ENCODE results near the gene BIRC3.
A peak's percentile ranks its signal among the peaks of the same experiment; 100 is the strongest.

Gene BIRC3

DNA sequence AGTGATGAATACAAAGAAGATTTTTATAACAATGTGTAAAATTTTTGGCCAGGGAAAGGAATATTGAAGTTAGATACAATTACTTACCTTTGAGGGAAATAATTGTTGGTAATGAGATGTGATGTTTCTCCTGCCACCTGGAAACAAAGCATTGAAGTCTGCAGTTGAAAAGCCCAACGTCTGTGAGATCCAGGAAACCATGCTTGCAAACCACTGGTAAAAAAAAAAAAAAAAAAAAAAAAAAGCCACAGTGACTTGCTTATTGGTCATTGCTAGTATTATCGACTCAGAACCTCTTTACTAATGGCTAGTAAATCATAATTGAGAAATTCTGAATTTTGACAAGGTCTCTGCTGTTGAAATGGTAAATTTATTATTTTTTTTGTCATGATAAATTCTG, 5.3 kb downstream of the BIRC3 start:
- H3K36me3 ChIP-seq (replicated peaks), result no peaks in the 10 kb centered on the region
- TF ChIP-seq, protein P1, sequence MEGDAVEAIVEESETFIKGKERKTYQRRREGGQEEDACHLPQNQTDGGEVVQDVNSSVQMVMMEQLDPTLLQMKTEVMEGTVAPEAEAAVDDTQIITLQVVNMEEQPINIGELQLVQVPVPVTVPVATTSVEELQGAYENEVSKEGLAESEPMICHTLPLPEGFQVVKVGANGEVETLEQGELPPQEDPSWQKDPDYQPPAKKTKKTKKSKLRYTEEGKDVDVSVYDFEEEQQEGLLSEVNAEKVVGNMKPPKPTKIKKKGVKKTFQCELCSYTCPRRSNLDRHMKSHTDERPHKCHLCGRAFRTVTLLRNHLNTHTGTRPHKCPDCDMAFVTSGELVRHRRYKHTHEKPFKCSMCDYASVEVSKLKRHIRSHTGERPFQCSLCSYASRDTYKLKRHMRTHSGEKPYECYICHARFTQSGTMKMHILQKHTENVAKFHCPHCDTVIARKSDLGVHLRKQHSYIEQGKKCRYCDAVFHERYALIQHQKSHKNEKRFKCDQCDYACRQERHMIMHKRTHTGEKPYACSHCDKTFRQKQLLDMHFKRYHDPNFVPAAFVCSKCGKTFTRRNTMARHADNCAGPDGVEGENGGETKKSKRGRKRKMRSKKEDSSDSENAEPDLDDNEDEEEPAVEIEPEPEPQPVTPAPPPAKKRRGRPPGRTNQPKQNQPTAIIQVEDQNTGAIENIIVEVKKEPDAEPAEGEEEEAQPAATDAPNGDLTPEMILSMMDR (IDR thresholded peaks at IDR 0.05; ENCODE audit: low read depth, low read length, missing control alignments), result no peak
- H3K4me3 ChIP-seq (ENCODE audit: low read depth, low read length), result no peak overlapping the region
- in situ Hi-C loops (cut with HindIII; ENCODE audit: low pct_ligation_motif_present, low sequenced_read_pairs), result no loop called here
- H3K27me3 ChIP-seq (replicated peaks), result no peaks in the 10 kb centered on the region
- no peak overlapping the region for H3K27ac ChIP-seq
- no peak for DNase-seq

- TF ChIP-seq, protein P1 (IDR thresholded peaks at IDR 0.05; ENCODE audit: low read depth, low read length, missing control alignments), result no peak
- H3K36me3 ChIP-seq (replicated peaks), result no peaks in the 10 kb centered on the region
- in situ Hi-C loops (cut with HindIII; ENCODE audit: low pct_ligation_motif_present, low sequenced_read_pairs), result no loop called here
- peak; percentile 51 for DNase-seq
- no peak overlapping the region for H3K4me3 ChIP-seq (ENCODE audit: low read depth, low read length)
- peak overlapping the region; percentile 60 for H3K27ac ChIP-seq
- no peaks in the 10 kb centered on the region for H3K27me3 ChIP-seq (replicated peaks)
Measured at GRCh38 chr11:102323542-102324251, 6.4 kb downstream of the BIRC3 start.

- TF ChIP-seq, protein P1 (IDR thresholded peaks at IDR 0.05; ENCODE audit: low read depth, low read length, missing control alignments), result no peak
- Histone ChIP-seq H3K27ac (no peak overlapping the region), H3K27me3 (replicated peaks) (no peaks in the 10 kb centered on the region), H3K36me3 (replicated peaks) (no peaks in the 10 kb centered on the region), H3K4me3 (ENCODE audit: low read depth, low read length) (no peak overlapping the region)
- in situ Hi-C loops (cut with HindIII; ENCODE audit: low pct_ligation_motif_present, low sequenced_read_pairs), result no loop called here
- no peak for DNase-seq
Measured at GRCh38 chr11:102325088-102325487, 7.8 kb downstream of the BIRC3 start.

DNA sequence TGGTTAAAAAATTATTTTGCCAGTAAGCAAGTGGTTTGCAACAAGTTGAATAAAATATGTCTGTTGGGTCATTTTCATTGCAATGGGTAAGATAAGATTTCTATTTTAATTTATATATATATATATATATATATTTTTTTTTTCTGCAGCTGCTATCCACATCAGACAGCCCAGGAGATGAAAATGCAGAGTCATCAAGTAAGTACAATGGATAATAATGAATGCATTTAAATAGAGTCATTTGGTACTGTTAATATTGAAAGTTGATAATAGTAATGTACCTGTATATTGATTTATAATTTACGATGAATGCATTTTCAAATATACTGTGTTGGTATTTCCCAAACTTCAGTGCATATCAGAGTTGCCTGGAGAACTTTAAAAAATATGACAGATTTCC, 11.5 kb downstream of the BIRC3 start:
- no peaks in the 10 kb centered on the region for H3K36me3 ChIP-seq (replicated peaks)
- TF ChIP-seq, protein P1 (IDR thresholded peaks at IDR 0.05; ENCODE audit: low read depth, low read length, missing control alignments), result no peak
- in situ Hi-C loops (cut with HindIII; ENCODE audit: low pct_ligation_motif_present, low sequenced_read_pairs), result no loop called here
- H3K27ac ChIP-seq, result no peak overlapping the region
- H3K27me3 ChIP-seq (replicated peaks), result no peaks in the 10 kb centered on the region
- no peak for DNase-seq
- H3K4me3 ChIP-seq (ENCODE audit: low read depth, low read length), result no peak overlapping the region

DNA sequence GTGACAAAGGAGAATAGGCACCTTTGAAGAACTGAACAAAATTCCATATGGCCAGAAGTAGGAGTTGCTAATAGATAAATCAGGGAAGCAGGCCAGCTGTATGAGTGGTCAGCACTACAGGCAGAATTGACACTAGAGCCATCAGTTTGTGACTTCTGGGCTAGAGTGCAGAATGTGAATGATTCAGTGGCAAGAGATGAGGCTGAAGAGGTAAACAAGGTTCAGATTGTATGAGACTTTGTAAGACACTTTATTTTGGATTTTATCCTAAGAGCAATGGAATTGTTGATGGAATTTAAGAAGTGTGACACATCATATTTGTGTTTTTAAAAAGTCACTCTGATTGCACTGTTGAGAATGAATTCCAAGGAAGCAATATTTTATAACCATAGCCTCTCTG, 12.9 kb downstream of the BIRC3 start:
- TF ChIP-seq, protein P1 (IDR thresholded peaks at IDR 0.05; ENCODE audit: low read depth, low read length, missing control alignments), result no peak
- in situ Hi-C loops (cut with HindIII; ENCODE audit: low pct_ligation_motif_present, low sequenced_read_pairs), result no loop called here
- Histone ChIP-seq H3K27me3 (replicated peaks) (no peaks in the 10 kb centered on the region), H3K27ac (no peak overlapping the region), H3K4me3 (ENCODE audit: low read depth, low read length) (no peak overlapping the region), H3K36me3 (replicated peaks) (no peaks in the 10 kb centered on the region)
- no peak for DNase-seq

DNA sequence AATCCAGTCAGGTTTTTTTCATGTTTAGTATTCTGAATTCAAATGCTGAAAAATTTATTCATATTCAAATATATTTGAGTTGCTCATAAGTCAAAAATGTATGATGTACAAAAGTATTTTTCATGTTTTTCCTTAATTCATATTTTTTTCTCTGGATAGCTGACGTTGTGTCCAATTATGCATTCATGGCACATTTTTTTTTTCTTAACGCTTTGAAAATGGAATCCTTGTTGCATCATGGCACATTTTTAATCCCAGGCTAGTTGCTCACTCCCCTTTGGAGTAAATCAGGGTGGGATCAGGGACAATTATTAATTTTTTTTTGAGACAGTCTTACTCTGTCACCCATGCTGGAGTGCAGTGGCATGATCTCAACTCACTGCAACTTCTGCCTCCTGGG, 14.1 kb downstream of the BIRC3 start:
- Histone ChIP-seq H3K4me3 (ENCODE audit: low read depth, low read length) (no peak overlapping the region), H3K27ac (no peak overlapping the region), H3K36me3 (replicated peaks) (no peaks in the 10 kb centered on the region), H3K27me3 (replicated peaks) (no peaks in the 10 kb centered on the region)
- no peak for DNase-seq
- TF ChIP-seq, protein P1 (IDR thresholded peaks at IDR 0.05; ENCODE audit: low read depth, low read length, missing control alignments), result no peak
- in situ Hi-C loops (cut with HindIII; ENCODE audit: low pct_ligation_motif_present, low sequenced_read_pairs), result no loop called here
